Measurements from ENCODE around the gene TFAP2D.

- TF ChIP-seq CTCF (IDR thresholded peaks at IDR 0.05; ENCODE audit: poor library complexity, severe bottlenecking) (no peak), POLR2AphosphoS5 (IDR thresholded peaks at IDR 0.05) (no peak), SMC3 (conservative IDR thresholded peaks at IDR 0.05; ENCODE audit: poor library complexity) (no peak), RAD21 (conservative IDR thresholded peaks at IDR 0.05) (no peak), EZH2 (IDR thresholded peaks at IDR 0.05; ENCODE audit: borderline replicate concordance, insufficient read depth, low read length, poor library complexity, severe bottlenecking) (no peak)
- TF ChIP-seq, protein P1, sequence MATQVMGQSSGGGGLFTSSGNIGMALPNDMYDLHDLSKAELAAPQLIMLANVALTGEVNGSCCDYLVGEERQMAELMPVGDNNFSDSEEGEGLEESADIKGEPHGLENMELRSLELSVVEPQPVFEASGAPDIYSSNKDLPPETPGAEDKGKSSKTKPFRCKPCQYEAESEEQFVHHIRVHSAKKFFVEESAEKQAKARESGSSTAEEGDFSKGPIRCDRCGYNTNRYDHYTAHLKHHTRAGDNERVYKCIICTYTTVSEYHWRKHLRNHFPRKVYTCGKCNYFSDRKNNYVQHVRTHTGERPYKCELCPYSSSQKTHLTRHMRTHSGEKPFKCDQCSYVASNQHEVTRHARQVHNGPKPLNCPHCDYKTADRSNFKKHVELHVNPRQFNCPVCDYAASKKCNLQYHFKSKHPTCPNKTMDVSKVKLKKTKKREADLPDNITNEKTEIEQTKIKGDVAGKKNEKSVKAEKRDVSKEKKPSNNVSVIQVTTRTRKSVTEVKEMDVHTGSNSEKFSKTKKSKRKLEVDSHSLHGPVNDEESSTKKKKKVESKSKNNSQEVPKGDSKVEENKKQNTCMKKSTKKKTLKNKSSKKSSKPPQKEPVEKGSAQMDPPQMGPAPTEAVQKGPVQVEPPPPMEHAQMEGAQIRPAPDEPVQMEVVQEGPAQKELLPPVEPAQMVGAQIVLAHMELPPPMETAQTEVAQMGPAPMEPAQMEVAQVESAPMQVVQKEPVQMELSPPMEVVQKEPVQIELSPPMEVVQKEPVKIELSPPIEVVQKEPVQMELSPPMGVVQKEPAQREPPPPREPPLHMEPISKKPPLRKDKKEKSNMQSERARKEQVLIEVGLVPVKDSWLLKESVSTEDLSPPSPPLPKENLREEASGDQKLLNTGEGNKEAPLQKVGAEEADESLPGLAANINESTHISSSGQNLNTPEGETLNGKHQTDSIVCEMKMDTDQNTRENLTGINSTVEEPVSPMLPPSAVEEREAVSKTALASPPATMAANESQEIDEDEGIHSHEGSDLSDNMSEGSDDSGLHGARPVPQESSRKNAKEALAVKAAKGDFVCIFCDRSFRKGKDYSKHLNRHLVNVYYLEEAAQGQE (IDR thresholded peaks at IDR 0.05; ENCODE audit: borderline replicate concordance) = no peak
These were observed 21.4 kb upstream of the TFAP2D start for GRCh38 chr6:50691814-50692495.

Measured in neural cell (in vitro differentiated cells).